GM12873 (cell line): ENCODE results near the gene HNRNPR.

Source experiments
- CTCF ChIP-seq: IDR thresholded peaks from 2 replicates; pipeline ENCODE4 v1.5.1; 2012; ENCODE audit warnings: low read depth, mild to moderate bottlenecking, moderate library complexity, low read length, control low read depth; ENCODE audit not compliant: insufficient read depth; ENCODE audit errors: missing control alignments

Gene HNRNPR

GRCh38 chr1:23370709-23371584 lies 26.9 kb upstream of the HNRNPR start:
- no peak for TF ChIP-seq CTCF

- no peak for TF ChIP-seq CTCF
Observed at GRCh38 chr1:23370330-23370708, 26.2 kb upstream of the HNRNPR start.

GRCh38 chr1:23369335-23370013 lies 25.4 kb upstream of the HNRNPR start, which contains the start of gene ZNF436:
TSS of gene ZNF436 (minus strand) at chr1:23369836. CDS start at chr1:23368005, 1,831 bp downstream.
- TF ChIP-seq CTCF: no peak

GRCh38 chr1:23368562-23369334 lies 24.7 kb upstream of the HNRNPR start:
- peak; percentile 21 for TF ChIP-seq CTCF

GRCh38 chr1:23367791-23368561 lies 23.9 kb upstream of the HNRNPR start:
- no peak for TF ChIP-seq CTCF

- TF ChIP-seq CTCF: no peak
Observed at GRCh38 chr1:23367451-23367790, 23.3 kb upstream of the HNRNPR start.

- no peak for TF ChIP-seq CTCF
Observed at GRCh38 chr1:23366598-23366997, 22.5 kb upstream of the HNRNPR start.
